ENCODE measurements around the gene ZBTB16.
A peak's percentile ranks its signal among the peaks of the same experiment; 100 is the strongest.
"Not testable (repeated sequence)": the region's sequence is repeated elsewhere in the genome, so short reads cannot be mapped to it uniquely, and the experiment has no call there.

Gene ZBTB16

DNA sequence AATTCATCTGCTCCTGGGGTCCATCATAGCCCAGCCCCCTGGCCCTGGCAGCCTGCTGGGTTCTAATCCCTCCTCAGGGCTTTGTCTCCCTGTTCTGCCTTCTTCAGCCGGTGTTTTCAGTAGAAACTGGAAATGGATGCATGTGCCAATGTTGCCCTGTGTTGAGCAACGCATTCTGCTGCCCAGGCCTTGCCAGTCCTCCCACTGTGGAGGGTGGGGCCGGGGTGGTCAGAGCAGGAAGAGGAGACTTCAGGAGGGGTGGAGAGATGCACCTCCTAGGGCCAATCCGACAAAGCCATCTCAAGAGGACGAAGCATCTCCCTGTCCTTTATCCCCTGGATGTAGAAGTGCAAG, 27.6 kb upstream of the ZBTB16 start:
- no peak overlapping the region for H3K4me3 Mint-ChIP-seq
- no peaks in the 10 kb centered on the region for H3K36me3 Mint-ChIP-seq (ENCODE audit: insufficient read depth)
- H3K9me3 Mint-ChIP-seq, result no peaks in the 10 kb centered on the region

GRCh38 chr11:114033066-114033465, 26.4 kb upstream of the ZBTB16 start:
- Mint-ChIP-seq H3K4me3 (no peak overlapping the region), H3K9me3 (no peaks in the 10 kb centered on the region), H3K4me1 (ENCODE audit: low read depth in 2 of 2) (peaks cover 0 to 3% of the 10 kb centered on the region in 2 donors), H3K27ac (no peak overlapping the region), H3K36me3 (ENCODE audit: insufficient read depth) (no peaks in the 10 kb centered on the region), H3K27me3 (peaks cover 41% of the 10 kb centered on the region in 2 donors)
- ATAC-seq (replicated peaks) (no peak), DNase-seq (no peak)

More for the DNA sequence above, 27.6 kb upstream of the ZBTB16 start:
- DNase-seq, result no peak
- Mint-ChIP-seq H3K27ac (no peak overlapping the region), H3K27me3 (peaks cover 41 to 45% of the 10 kb centered on the region in 2 donors), H3K4me1 (ENCODE audit: low read depth in 2 of 2) (peaks cover under 1 to 3% of the 10 kb centered on the region in 2 donors)
- ATAC-seq (replicated peaks), result no peak

DNA sequence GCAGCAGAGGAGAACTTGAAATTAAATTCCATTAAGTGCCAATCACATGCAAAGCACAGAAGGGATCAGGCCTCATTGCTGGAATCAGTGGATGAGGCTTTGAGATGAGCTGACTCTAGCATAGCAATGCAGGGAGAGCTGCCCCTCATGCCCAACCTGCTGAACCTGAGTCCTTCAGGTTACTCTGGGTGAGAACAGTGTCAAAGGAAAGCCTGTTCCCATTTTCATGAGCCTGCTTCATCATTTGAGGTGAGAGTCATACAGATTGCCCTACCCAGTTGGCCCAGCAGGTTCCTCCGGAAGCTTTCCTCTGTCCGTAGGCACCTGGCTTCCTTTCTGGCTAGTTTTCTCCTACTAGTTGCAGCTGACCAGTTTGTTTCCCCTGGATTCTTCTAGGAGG, 25.9 kb upstream of the ZBTB16 start:
- no peaks in the 10 kb centered on the region for H3K9me3 Mint-ChIP-seq
- H3K27ac Mint-ChIP-seq, result no peak overlapping the region
- no peak for DNase-seq
- no peaks in the 10 kb centered on the region for H3K36me3 Mint-ChIP-seq (ENCODE audit: insufficient read depth)
- peaks cover 36 to 41% of the 10 kb centered on the region in 2 donors for H3K27me3 Mint-ChIP-seq
- H3K4me1 Mint-ChIP-seq (ENCODE audit: low read depth in 2 of 2), result peaks cover 0 to 3% of the 10 kb centered on the region in 2 donors
- ATAC-seq (replicated peaks), result no peak
- H3K4me3 Mint-ChIP-seq, result no peak overlapping the region

DNA sequence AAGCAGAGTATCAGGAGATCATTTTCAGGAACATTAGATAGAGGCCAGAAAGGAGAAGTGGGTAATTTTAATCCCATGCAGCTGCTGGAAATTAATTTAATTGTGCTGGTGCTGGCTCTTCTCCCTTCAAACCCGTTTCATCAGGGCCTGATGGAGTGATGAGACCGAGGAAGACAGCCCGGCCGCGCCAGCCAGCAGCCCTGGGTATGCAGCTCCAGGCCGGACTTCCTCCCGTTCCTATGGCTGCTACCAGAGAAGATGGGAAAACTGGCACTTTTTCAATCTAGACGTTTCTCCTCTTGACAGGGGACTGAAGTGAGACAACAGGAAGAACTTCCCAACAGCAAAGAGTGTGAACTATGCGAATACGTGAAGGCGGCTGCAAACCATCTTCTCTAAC, 24.6 kb upstream of the ZBTB16 start:
- peaks cover 0 to 3% of the 10 kb centered on the region in 2 donors for H3K4me1 Mint-ChIP-seq (ENCODE audit: low read depth in 2 of 2)
- peaks cover 25 to 30% of the 10 kb centered on the region in 2 donors for H3K27me3 Mint-ChIP-seq
- DNase-seq (no peak), ATAC-seq (replicated peaks) (no peak)
- H3K4me3 Mint-ChIP-seq, result no peak overlapping the region
- no peak overlapping the region for H3K27ac Mint-ChIP-seq
- no peaks in the 10 kb centered on the region for H3K36me3 Mint-ChIP-seq (ENCODE audit: insufficient read depth)
- H3K9me3 Mint-ChIP-seq, result no peaks in the 10 kb centered on the region

DNA sequence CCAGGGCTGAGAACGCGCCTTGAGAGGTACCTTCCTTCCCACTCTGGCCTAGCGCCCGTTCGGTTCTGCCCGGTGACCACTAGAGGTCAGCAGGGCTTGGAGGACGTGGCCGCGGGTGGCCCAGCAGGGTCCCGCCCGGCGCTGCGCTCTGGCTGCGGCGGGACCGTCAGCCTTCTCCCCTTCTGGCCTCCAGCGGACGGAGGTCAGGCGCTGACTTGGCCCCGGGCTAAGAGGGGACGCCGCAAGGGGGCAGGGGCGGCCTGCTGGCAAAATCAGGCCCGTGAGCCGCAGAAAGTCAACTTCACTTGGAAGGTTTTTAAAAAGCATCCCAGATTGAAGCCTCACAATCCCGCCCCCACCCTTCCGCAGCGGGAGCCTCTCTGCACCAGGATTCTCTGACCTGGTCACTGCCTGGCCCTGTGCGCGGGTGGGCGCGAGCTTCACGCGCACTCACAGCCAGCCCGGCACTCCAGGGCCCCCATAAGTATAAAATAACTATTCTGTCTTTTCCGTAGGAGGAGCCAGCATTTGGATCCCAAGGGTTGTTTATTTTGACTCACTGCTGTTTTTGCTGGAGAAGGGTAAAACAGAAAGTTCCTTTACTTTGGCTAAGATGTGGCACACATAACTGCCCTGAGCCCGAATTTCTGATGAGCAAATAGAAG, 23.2 kb upstream of the ZBTB16 start:
- Mint-ChIP-seq H3K4me1 (ENCODE audit: low read depth in 2 of 2) (peaks cover 0 to 3% of the 10 kb centered on the region in 2 donors), H3K36me3 (ENCODE audit: insufficient read depth) (no peaks in the 10 kb centered on the region), H3K4me3 (peak overlapping the region; percentile 26 to 33), H3K27me3 (peaks cover 13 to 19% of the 10 kb centered on the region in 2 donors), H3K9me3 (no peaks in the 10 kb centered on the region), H3K27ac (no peak overlapping the region)
- peak; percentile 88 for ATAC-seq (replicated peaks)
- DNase-seq, result peak; percentile 31 to 50 (median 46)

DNA sequence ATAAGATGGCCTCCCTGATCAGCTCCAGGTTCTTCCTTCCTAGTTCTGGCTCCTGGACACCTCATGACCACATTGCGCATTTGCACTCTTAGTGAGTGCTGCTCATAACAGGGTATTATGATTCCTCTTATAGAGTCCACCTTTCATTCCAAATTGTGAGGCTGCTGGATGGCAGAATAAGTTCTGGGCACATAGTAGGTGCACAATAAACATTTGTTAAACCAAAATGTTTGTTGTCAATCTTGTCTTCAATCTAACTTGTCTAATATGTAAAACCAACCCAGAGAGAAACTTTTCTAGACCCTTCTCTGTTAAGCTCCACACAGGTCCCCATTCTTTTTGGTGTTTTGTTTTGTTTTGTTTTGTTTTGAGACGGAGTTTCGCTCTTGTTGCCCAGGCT, 22.6 kb upstream of the ZBTB16 start:
- Mint-ChIP-seq H3K9me3 (no peaks in the 10 kb centered on the region), H3K27me3 (peaks cover 13% of the 10 kb centered on the region in 2 donors), H3K4me3 (no peak overlapping the region), H3K36me3 (ENCODE audit: insufficient read depth) (no peaks in the 10 kb centered on the region), H3K4me1 (ENCODE audit: low read depth in 2 of 2) (peaks cover 0 to 1% of the 10 kb centered on the region in 2 donors), H3K27ac (no peak overlapping the region)
- DNase-seq (no peak), ATAC-seq (replicated peaks) (no peak)

DNA sequence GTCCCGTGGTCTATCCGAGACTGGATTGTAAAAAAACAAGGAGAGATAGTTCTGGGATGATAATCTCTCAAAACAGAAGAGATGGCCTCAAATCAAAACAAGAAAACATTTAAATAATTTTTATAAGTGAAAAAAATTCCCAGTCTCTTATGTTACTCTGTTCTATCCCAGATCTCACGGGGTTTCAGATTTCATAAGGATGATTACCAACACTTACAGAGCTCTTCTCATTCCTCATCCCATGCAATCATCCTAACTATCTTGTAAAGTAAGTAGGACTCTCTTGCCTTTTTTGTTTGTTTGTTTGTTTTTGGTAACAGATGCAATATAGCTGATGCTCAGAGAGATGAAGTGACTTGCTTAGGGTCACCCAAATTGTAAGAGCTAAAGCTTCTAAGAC, 20.0 kb upstream of the ZBTB16 start:
- no peaks in the 10 kb centered on the region for H3K36me3 Mint-ChIP-seq (ENCODE audit: insufficient read depth)
- H3K4me3 Mint-ChIP-seq, result no peak overlapping the region
- H3K27me3 Mint-ChIP-seq, result peaks cover 5 to 10% of the 10 kb centered on the region in 2 donors
- DNase-seq (no peak), ATAC-seq (replicated peaks) (no peak)
- peaks cover 10 to 11% of the 10 kb centered on the region in 2 donors for H3K4me1 Mint-ChIP-seq (ENCODE audit: low read depth in 2 of 2)
- no peak overlapping the region for H3K27ac Mint-ChIP-seq
- no peaks in the 10 kb centered on the region for H3K9me3 Mint-ChIP-seq

DNA sequence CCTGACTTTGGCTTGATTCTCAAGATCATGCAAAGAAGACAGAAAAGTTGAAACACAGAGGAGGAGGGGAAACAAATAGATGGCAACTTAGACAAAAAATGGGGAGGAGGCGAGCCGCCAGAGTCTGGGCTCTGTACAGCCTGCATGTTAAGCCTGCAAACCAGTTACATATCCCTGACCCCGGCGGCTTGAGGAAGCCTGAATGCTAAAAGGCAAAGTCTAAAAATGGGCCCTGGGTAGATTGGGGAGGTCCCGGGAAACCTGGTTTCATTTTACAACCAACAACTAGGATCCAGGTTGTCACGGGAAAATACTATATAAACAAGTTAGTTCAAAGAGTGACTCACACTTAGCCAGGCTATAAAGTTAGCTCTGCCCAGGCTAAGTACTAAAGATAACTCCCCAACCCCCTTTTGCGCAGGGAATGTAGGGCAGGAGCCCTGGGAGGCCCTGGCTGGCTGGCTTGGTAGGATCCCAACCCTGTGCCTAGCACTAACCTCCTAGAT, 18.8 kb upstream of the ZBTB16 start:
- Mint-ChIP-seq H3K36me3 (ENCODE audit: insufficient read depth) (no peaks in the 10 kb centered on the region), H3K4me3 (no peak overlapping the region), H3K9me3 (no peaks in the 10 kb centered on the region), H3K27me3 (no peaks in the 10 kb centered on the region), H3K27ac (no peak overlapping the region), H3K4me1 (ENCODE audit: low read depth in 2 of 2) (peaks cover 13 to 17% of the 10 kb centered on the region in 2 donors)
- DNase-seq (no peak), ATAC-seq (replicated peaks) (no peak)

- H3K9me3 Mint-ChIP-seq, result no peaks in the 10 kb centered on the region
- no peaks in the 10 kb centered on the region for H3K36me3 Mint-ChIP-seq (ENCODE audit: insufficient read depth)
- H3K27me3 Mint-ChIP-seq, result peaks cover 0 to 4% of the 10 kb centered on the region in 2 donors
- H3K27ac Mint-ChIP-seq, result no peak overlapping the region
- H3K4me3 Mint-ChIP-seq, result no peak overlapping the region
- DNase-seq, result no peak
- H3K4me1 Mint-ChIP-seq (ENCODE audit: low read depth in 2 of 2), result peaks cover 13 to 16% of the 10 kb centered on the region in 2 donors
- no peak for ATAC-seq (replicated peaks)
Measured at GRCh38 chr11:114042234-114042633, 17.3 kb upstream of the ZBTB16 start.

DNA sequence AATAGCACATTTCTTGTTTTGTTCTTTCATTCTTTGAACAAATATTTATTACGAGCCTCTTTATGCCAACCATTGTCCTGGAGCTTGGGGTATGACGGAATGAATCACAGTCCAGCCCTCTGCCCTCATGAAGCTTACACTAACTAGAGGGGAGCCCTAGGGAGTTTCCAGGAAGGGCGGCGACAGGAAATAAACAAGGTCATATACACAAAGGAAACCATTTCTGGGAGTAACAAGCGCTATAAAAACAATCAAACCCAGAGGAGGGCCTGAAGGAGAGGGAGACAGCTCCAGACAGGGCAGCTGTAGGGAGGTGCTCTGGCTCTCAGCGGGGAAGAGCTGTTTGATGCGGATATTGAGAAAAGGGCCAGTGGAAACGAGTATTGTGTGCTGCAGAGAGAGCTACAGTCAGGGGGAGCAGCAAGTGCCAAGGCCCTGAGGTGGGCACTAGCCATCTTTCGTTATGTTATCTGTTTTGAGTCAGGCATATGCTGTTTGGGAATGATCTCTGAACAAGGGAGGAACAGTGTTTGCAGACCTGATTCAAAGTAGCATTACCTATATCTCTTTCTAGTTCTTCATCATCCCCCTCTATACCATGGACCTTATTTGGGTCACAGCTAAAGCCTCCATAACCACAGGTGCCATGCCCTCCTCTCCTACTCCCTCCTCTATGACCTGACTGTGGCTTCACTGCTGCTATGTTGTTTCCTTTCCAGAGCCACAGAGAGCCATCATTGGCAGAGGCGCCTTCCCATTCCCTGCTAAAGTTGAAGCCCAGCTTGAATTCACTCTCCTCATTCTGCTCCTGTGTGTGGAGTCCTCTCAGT, 15.3 kb upstream of the ZBTB16 start:
- no peak for DNase-seq
- peak; percentile 90 for ATAC-seq (replicated peaks)
- Mint-ChIP-seq H3K27me3 (peaks cover 0 to 6% of the 10 kb centered on the region in 2 donors), H3K4me3 (peak overlapping the region in 1 of 2 donors; percentile 71), H3K27ac (peak overlapping the region; percentile 14 to 91), H3K4me1 (ENCODE audit: low read depth in 2 of 2) (peaks cover 13 to 16% of the 10 kb centered on the region in 2 donors), H3K9me3 (no peaks in the 10 kb centered on the region), H3K36me3 (ENCODE audit: insufficient read depth) (peaks cover 2% of the 10 kb centered on the region)

GRCh38 chr11:114047327-114047726, 12.2 kb upstream of the ZBTB16 start:
- peaks cover 13 to 16% of the 10 kb centered on the region in 2 donors for H3K4me1 Mint-ChIP-seq (ENCODE audit: low read depth in 2 of 2)
- DNase-seq, result no peak
- no peaks in the 10 kb centered on the region for H3K9me3 Mint-ChIP-seq
- H3K4me3 Mint-ChIP-seq, result no peak overlapping the region
- peaks cover 2% of the 10 kb centered on the region for H3K36me3 Mint-ChIP-seq (ENCODE audit: insufficient read depth)
- peaks cover 0 to 6% of the 10 kb centered on the region in 2 donors for H3K27me3 Mint-ChIP-seq
- no peak for ATAC-seq (replicated peaks)
- peak overlapping the region in 1 of 2 donors; percentile 70 for H3K27ac Mint-ChIP-seq

GRCh38 chr11:114049050-114049449, 10.5 kb upstream of the ZBTB16 start:
- DNase-seq, result no peak
- no peak overlapping the region for H3K4me3 Mint-ChIP-seq
- H3K27ac Mint-ChIP-seq, result no peak overlapping the region
- no peaks in the 10 kb centered on the region for H3K9me3 Mint-ChIP-seq
- ATAC-seq (replicated peaks), result no peak
- peaks cover 8 to 11% of the 10 kb centered on the region in 2 donors for H3K4me1 Mint-ChIP-seq (ENCODE audit: low read depth in 2 of 2)
- peaks cover 0 to 6% of the 10 kb centered on the region in 2 donors for H3K27me3 Mint-ChIP-seq
- H3K36me3 Mint-ChIP-seq (ENCODE audit: insufficient read depth), result peaks cover 2% of the 10 kb centered on the region

GRCh38 chr11:114049766-114050165, 9.7 kb upstream of the ZBTB16 start:
- H3K9me3 Mint-ChIP-seq; H3K27me3 Mint-ChIP-seq; H3K4me3 Mint-ChIP-seq; H3K27ac Mint-ChIP-seq; ATAC-seq (replicated peaks); H3K4me1 Mint-ChIP-seq (ENCODE audit: low read depth in 2 of 2); H3K36me3 Mint-ChIP-seq (ENCODE audit: insufficient read depth); DNase-seq: not testable (repeated sequence)

All from effector memory CD8-positive, alpha-beta T cell (primary cell).